HCT116 (cell line): ENCODE measurements around the gene MST1.

Experiments
- CBX3 ChIP-seq: IDR thresholded peaks from 2 replicates; pipeline ENCODE4 v1.6.1; 2012; ENCODE audit warnings: low read depth
- CEBPB ChIP-seq: IDR thresholded peaks from 2 replicates; pipeline ENCODE4 v1.6.1; 2012; ENCODE audit warnings: low read depth
- ELF1 ChIP-seq: IDR thresholded peaks from 2 replicates; pipeline ENCODE4 v1.6.1; 2012; ENCODE audit warnings: low read depth, borderline replicate concordance
- EZH2 ChIP-seq: fragments of 200-600 bp; sonication (generic); IDR thresholded peaks from 2 replicates; pipeline ENCODE4 v1.6.1; 2017; ENCODE audit warnings: antibody characterized with exemption, mixed run types
- JUND ChIP-seq: IDR thresholded peaks from 2 replicates; pipeline ENCODE4 v1.6.1; 2012
- POLR2A ChIP-seq: IDR thresholded peaks from 2 replicates; pipeline ENCODE4 v1.7.0; 2011; ENCODE audit warnings: borderline replicate concordance; ENCODE audit not compliant: insufficient read depth, insufficient read length; ENCODE audit errors: extremely low read depth
- POLR2AphosphoS5 ChIP-seq: IDR thresholded peaks from 2 replicates; pipeline ENCODE4 v1.6.1; 2011; ENCODE audit warnings: mild to moderate bottlenecking, low read depth, low read length, moderate library complexity
- SP1 ChIP-seq: IDR thresholded peaks from 2 replicates; pipeline ENCODE4 v1.6.1; 2012; ENCODE audit warnings: low read depth
- YY1 ChIP-seq: IDR thresholded peaks from 2 replicates; pipeline ENCODE4 v1.6.1; 2011; ENCODE audit warnings: low read length, low read depth, moderate library complexity, mild to moderate bottlenecking; ENCODE audit not compliant: insufficient replicate concordance; ENCODE audit errors: extremely low read depth
- ZBTB33 ChIP-seq: IDR thresholded peaks from 2 replicates; pipeline ENCODE4 v1.6.1; 2011; ENCODE audit warnings: mild to moderate bottlenecking, low read length, moderate library complexity; ENCODE audit not compliant: insufficient replicate concordance; ENCODE audit errors: extremely low read depth
- TF ChIP-seq, protein P1 (sequence below), 3 experiments: fragments of 200-600 bp in 1 of 3; sonication (generic) in 1 of 3; IDR thresholded peaks in 2 of 3; conservative IDR thresholded peaks in 1 of 3; 2 replicates each; pipeline ENCODE4 v1.5.1; 2012 to 2017; ENCODE audit warnings: low read depth in 2 of 3, low read length in 2 of 3, antibody characterized with exemption in 1 of 3, borderline replicate concordance in 1 of 3, control low read depth in 1 of 3, mild to moderate bottlenecking in 1 of 3, mixed read lengths in 1 of 3, mixed run types in 1 of 3, moderate library complexity in 1 of 3; ENCODE audit not compliant: insufficient read depth in 1 of 3

DNA sequence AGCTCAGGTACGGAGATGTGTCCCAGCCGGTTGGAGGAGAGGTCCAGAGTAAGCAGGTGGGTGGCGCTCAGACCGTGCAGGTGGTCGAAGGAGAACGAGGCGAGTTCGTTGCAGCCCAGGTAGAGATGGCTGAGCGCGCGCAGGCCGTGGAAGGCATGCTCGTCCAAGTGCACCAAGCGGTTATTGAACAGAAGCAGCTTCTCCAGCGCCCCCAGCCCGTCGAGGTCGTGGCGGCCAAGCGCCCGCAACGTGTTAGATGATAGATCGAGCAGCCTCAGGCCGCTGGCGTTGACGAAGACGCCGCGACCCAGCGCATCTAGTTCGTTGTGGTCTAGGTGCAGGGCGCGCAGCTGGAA, 29.6 kb upstream of the MST1 start:
- TF ChIP-seq ELF1, result no peak
- TF ChIP-seq, protein P1, sequence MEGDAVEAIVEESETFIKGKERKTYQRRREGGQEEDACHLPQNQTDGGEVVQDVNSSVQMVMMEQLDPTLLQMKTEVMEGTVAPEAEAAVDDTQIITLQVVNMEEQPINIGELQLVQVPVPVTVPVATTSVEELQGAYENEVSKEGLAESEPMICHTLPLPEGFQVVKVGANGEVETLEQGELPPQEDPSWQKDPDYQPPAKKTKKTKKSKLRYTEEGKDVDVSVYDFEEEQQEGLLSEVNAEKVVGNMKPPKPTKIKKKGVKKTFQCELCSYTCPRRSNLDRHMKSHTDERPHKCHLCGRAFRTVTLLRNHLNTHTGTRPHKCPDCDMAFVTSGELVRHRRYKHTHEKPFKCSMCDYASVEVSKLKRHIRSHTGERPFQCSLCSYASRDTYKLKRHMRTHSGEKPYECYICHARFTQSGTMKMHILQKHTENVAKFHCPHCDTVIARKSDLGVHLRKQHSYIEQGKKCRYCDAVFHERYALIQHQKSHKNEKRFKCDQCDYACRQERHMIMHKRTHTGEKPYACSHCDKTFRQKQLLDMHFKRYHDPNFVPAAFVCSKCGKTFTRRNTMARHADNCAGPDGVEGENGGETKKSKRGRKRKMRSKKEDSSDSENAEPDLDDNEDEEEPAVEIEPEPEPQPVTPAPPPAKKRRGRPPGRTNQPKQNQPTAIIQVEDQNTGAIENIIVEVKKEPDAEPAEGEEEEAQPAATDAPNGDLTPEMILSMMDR (IDR thresholded peaks at IDR 0.05 in 2 of 3, conservative IDR thresholded peaks at IDR 0.05 in 1 of 3; ENCODE audit: borderline replicate concordance in 1 of 3, insufficient read depth in 1 of 3, low read depth in 2 of 3, low read length in 2 of 3), result no peak
- no peak for TF ChIP-seq EZH2
- no peak for TF ChIP-seq POLR2A
- TF ChIP-seq SP1, result no peak
- TF ChIP-seq POLR2AphosphoS5, result no peak
- TF ChIP-seq ZBTB33, result no peak
- no peak for TF ChIP-seq YY1
- no peak for TF ChIP-seq CEBPB
- TF ChIP-seq CBX3, result no peak
- no peak for TF ChIP-seq JUND
